GM06990 (cell line): ENCODE results near the gene EPS8L2.

Experiments
- DNase-seq: peaks from one replicate; pipeline ENCODE4 v3.0.0-alpha.2; 2011; ENCODE audit not compliant: insufficient read length; ENCODE audit errors: extremely low read depth
- H3K27me3 ChIP-seq: replicated peaks from 2 replicates; pipeline ENCODE4 v1.6.0; 2011; ENCODE audit warnings: low read length; ENCODE audit not compliant: control insufficient read depth, insufficient read depth
- H3K36me3 ChIP-seq: 2 replicates; pipeline ENCODE4 v1.5.1; 2011; ENCODE audit warnings: low read length; ENCODE audit not compliant: control insufficient read depth, insufficient read depth
- H3K4me3 ChIP-seq: replicated peaks from 2 replicates; pipeline ENCODE4 v1.5.1; 2011; ENCODE audit warnings: low read depth, mild to moderate bottlenecking, control low read depth, low read length
- TF ChIP-seq, protein P1 (sequence below): IDR thresholded peaks from 2 replicates; pipeline ENCODE4 v1.5.1; 2011; ENCODE audit warnings: low read length, control low read depth, mild to moderate bottlenecking, inconsistent platforms; ENCODE audit not compliant: insufficient read depth, poor library complexity, severe bottlenecking

EPS8L2 gene

DNA sequence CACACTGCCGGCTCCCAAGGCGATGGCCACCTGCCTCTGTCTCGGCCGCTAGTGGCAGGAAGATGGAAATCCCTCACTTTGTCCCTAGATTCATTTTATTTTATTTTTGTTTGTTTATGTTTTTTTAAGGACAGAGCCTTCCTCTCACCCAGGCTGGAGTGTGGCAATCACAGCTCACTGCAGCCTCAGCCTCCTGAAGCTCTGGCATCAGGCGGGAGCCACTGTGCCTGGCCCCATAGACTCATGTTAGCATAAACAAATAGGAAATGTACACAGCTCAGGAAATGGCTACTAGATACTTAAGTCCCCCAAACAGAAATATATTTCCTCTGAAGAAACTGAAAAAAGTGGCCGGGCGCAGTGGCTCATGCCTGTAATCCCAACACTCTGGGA, 6.9 kb upstream of the EPS8L2 start:
- Histone ChIP-seq H3K27me3 (no peaks in the 10 kb centered on the region), H3K36me3 (peaks cover 5% of the 10 kb centered on the region), H3K4me3 (no peak overlapping the region)
- TF ChIP-seq, protein P1, sequence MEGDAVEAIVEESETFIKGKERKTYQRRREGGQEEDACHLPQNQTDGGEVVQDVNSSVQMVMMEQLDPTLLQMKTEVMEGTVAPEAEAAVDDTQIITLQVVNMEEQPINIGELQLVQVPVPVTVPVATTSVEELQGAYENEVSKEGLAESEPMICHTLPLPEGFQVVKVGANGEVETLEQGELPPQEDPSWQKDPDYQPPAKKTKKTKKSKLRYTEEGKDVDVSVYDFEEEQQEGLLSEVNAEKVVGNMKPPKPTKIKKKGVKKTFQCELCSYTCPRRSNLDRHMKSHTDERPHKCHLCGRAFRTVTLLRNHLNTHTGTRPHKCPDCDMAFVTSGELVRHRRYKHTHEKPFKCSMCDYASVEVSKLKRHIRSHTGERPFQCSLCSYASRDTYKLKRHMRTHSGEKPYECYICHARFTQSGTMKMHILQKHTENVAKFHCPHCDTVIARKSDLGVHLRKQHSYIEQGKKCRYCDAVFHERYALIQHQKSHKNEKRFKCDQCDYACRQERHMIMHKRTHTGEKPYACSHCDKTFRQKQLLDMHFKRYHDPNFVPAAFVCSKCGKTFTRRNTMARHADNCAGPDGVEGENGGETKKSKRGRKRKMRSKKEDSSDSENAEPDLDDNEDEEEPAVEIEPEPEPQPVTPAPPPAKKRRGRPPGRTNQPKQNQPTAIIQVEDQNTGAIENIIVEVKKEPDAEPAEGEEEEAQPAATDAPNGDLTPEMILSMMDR = no peak
- DNase-seq = no peak

DNA sequence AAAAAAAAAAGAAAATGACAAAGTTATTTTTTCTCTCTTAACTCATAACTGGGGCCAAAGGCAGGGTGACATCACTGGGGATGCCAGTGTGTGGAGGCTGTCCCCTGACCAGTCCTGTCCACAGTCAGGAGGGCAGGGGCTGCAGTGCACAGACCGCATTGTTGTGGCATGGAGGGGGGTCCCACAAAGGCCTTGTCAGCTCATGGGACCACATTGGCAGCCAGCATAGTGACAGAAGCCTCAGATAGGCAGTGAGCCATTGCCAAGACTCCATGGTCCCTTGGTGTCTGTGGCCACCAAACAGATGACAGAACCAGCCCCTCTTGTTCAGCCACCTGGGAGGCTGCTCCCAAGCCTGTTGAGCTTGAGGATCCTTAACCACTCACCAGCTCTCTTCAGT, 6.3 kb upstream of the EPS8L2 start:
- Histone ChIP-seq H3K27me3 (no peaks in the 10 kb centered on the region), H3K4me3 (no peak overlapping the region), H3K36me3 (peaks cover 5% of the 10 kb centered on the region)
- TF ChIP-seq, protein P1 = no peak
- DNase-seq = no peak

DNA sequence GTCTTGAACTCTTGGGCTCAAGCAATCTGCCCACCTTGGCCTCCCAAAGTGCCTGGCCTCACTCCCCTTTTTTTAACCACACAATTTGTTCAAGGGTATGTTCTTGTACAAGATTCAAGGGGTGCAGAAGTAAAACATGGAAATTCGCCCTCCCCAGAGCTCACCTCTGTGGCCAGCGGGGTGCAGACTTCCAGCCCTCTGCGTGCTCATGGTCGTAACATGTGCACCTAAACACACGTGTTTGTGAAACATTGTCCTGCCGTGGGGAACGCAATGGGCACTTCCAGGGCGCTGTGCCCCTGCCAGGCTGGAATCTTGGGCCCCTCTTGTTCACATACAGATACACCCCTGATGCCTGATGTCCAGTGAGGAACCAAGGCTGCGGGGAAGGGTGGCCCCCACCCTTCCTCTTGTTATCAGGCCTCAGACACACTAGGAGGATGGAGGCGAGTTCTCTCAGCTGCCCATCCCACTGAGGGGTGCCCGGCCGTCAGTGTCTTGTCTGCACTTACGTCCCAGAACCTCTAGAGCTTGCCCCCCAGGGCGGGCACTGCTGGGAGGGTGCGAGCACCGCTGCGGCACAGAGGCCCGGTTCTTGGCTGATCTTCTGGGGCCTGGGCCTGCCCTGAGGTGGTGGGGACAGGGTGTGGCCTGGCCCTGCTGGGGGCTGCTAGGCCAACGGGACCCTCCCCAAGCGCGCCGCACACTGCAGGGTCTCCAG, 4.1 kb upstream of the EPS8L2 start:
- Histone ChIP-seq H3K36me3 (peaks cover 5% of the 10 kb centered on the region), H3K4me3 (no peak overlapping the region), H3K27me3 (no peaks in the 10 kb centered on the region)
- TF ChIP-seq, protein P1 = no peak
- DNase-seq = no peak

DNA sequence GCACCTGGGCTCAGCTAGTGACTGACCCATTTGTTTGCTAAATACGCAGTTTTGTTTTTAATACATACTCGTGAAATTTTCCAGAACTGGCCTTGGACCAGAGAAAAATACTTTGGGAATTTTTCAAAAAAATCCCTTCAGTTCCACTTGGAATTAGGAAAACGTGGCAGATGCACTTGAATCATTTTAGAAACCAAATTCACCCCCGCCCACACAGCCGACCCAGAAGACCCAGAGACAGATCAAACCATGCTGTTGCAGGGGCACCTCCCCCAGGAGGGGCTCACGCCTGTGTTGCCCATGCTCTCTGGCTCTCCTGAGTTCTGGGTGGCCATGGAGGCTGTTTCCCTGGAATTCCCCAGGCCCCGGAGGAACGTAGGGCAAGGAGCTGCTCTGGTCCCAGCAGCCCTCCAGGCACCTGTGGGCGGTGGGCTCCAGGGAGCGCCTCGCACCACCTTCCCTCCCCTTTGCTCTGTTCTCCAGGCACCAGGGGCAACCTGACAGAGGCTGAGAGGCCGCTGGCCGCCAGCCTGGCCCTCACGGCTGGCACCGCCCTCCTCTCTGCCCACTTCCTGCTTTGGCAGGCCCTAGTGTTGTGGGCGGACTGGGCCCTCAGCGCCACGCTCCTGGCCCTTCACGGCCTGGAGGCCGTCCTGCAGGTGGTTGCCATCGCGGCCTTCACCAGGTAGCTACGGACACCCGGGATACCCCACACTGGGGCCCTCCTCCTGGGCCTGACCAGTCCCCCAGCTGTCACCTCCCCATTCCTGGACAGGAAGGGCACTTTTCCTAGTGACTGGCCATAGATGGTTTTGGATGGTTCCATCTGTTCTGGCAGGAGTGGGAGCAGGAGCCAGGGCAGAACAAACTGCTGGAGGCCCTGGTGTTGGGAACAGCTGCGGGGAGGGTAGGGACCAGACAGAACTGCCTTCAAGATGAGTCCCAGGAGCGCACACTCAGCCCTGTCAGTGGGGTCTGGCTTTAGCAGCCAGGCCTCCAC, 3.3 kb upstream of the EPS8L2 start:
- no peak for DNase-seq
- peaks cover 5% of the 10 kb centered on the region for H3K36me3 ChIP-seq
- TF ChIP-seq, protein P1 = no peak
- no peaks in the 10 kb centered on the region for H3K27me3 ChIP-seq
- no peak overlapping the region for H3K4me3 ChIP-seq

DNA sequence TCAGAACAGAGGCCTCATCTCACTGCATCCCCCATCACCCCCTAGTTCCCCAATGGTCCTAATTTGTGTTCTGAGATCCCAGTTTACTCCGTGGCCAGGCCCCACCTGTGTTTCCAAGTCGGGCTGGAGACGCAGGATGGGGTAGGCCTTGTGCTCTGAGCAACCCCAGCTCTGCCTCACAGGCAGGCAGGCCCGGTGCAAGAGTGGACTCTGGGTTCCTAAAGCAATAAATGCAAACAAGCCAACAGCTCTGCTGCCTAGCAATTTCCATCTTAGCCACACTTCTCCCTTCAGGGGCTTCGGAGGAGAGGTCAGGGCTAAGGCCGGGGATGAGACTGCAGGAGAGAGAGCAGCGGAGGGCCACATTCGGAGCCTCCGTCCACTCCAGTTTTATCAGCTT, 2.5 kb upstream of the EPS8L2 start:
- peaks cover 5% of the 10 kb centered on the region for H3K36me3 ChIP-seq
- TF ChIP-seq, protein P1 = no peak
- H3K27me3 ChIP-seq = no peaks in the 10 kb centered on the region; the same call in 1 of the 2 replicates
- DNase-seq = no peak
- no peak overlapping the region for H3K4me3 ChIP-seq
